ENCODE data around the gene ALPK3. TPM values are rescaled to one million over a fixed set of nuclear protein-coding genes. Genes with fewer than 3 reads are reported as not detected.
A peak's percentile ranks its signal among the peaks of the same experiment; 100 is the strongest.

The ALPK3 gene
- total and polyA plus RNA-seq, 9 of the 15 experiments (the other 6 are each of a cell fraction or from before 2014, with no cell fraction given): 0.04 to 1.0 (median 0.07) TPM; not detected in 2

DNA sequence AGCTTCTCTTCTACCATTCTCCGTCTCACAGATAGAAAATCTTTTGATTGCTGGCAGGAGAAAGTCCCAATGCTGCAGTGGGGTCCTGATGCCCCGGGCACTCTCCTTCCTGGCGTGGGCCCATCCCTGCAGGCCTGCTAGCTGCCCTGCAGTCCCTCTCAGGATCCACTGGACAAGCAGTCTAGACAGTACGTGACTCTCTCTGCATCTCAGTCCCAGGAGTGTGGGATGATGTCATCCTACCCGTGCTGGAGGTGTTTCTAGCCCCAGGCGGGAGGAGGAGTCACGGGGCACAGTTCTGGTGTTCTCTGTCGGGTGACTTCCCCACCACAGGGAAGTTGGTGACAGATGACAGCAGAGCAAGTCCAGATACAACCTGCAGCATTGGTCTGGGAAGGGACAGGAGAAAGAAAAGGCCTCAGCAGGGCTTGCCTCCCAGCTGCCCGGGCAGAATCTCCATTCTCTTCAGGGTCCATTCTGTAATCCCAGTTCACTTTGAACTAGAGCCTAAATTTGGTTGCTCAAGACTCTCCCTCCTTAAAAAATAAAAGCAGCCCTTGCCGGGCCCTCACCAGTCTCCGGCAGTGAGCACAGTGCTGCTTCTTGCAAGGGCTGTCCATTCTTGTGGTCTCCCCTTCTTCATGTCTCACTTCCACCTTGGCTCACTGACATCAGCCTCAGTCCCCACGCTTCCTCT lies 97.9 kb downstream of the ALPK3 start (continued):
- no peak for TF ChIP-seq ZNF316 (IDR thresholded peaks at IDR 0.05)
- TF ChIP-seq RHOXF2B (CRISPR knock-in tag; conservative IDR thresholded peaks at IDR 0.05): no peak
- no peak for TF ChIP-seq EZH2 (IDR thresholded peaks at IDR 0.05; ENCODE audit: borderline replicate concordance, low read depth, low read length)
- TF ChIP-seq, protein P1, sequence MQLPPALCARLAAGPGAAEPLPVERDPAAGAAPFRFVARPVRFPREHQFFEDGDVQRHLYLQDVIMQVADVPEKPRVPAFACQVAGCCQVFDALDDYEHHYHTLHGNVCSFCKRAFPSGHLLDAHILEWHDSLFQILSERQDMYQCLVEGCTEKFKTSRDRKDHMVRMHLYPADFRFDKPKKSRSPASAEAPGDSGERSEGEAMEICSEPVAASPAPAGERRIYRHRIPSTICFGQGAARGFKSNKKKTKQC (CRISPR knock-in tag; IDR thresholded peaks at IDR 0.05): no peak
- TF ChIP-seq ZNF24 (IDR thresholded peaks at IDR 0.05): no peak
- no peak for TF ChIP-seq ZBTB26 (CRISPR knock-in tag; IDR thresholded peaks at IDR 0.05)
- TF ChIP-seq SETDB1 (IDR thresholded peaks at IDR 0.05; ENCODE audit: low read length): no peak
- no peak for TF ChIP-seq THRA (IDR thresholded peaks at IDR 0.05)
- TF ChIP-seq ZNF57 (CRISPR knock-in tag; IDR thresholded peaks at IDR 0.05): no peak
- TF ChIP-seq, protein P2, sequence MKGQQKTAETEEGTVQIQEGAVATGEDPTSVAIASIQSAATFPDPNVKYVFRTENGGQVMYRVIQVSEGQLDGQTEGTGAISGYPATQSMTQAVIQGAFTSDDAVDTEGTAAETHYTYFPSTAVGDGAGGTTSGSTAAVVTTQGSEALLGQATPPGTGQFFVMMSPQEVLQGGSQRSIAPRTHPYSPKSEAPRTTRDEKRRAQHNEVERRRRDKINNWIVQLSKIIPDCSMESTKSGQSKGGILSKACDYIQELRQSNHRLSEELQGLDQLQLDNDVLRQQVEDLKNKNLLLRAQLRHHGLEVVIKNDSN (CRISPR knock-in tag; IDR thresholded peaks at IDR 0.05): peak; percentile 66
- TF ChIP-seq CBX8 (IDR thresholded peaks at IDR 0.05; ENCODE audit: borderline replicate concordance, extremely low read depth, low read depth, low read length, poor library complexity, severe bottlenecking): no peak
- TF ChIP-seq RCOR1 (IDR thresholded peaks at IDR 0.05; ENCODE audit: borderline replicate concordance in 1 of 2, low read depth in 2 of 2, low read length in 2 of 2): peak in 1 of 2 experiments; percentile 64; a peak in 1 of 4 replicates
- TF ChIP-seq, protein P3, sequence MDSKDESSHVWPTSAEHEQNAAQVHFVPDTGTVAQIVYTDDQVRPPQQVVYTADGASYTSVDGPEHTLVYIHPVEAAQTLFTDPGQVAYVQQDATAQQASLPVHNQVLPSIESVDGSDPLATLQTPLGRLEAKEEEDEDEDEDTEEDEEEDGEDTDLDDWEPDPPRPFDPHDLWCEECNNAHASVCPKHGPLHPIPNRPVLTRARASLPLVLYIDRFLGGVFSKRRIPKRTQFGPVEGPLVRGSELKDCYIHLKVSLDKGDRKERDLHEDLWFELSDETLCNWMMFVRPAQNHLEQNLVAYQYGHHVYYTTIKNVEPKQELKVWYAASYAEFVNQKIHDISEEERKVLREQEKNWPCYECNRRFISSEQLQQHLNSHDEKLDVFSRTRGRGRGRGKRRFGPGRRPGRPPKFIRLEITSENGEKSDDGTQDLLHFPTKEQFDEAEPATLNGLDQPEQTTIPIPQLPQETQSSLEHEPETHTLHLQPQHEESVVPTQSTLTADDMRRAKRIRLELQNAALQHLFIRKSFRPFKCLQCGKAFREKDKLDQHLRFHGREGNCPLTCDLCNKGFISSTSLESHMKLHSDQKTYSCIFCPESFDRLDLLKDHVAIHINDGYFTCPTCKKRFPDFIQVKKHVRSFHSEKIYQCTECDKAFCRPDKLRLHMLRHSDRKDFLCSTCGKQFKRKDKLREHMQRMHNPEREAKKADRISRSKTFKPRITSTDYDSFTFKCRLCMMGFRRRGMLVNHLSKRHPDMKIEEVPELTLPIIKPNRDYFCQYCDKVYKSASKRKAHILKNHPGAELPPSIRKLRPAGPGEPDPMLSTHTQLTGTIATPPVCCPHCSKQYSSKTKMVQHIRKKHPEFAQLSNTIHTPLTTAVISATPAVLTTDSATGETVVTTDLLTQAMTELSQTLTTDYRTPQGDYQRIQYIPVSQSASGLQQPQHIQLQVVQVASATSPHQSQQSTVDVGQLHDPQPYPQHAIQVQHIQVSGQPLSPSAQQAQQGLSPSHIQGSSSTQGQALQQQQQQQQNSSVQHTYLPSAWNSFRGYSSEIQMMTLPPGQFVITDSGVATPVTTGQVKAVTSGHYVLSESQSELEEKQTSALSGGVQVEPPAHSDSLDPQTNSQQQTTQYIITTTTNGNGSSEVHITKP (IDR thresholded peaks at IDR 0.05; ENCODE audit: partially characterized antibody): no peak
- TF ChIP-seq EP300 (IDR thresholded peaks at IDR 0.05; ENCODE audit: low read length): no peak
- TF ChIP-seq SRF (CRISPR knock-in tag; IDR thresholded peaks at IDR 0.05): no peak
- TF ChIP-seq ZSCAN32 (CRISPR knock-in tag; IDR thresholded peaks at IDR 0.05): no peak
- TF ChIP-seq NUFIP1 (IDR thresholded peaks at IDR 0.05; ENCODE audit: partially characterized antibody): no peak
- TF ChIP-seq ZSCAN29 (IDR thresholded peaks at IDR 0.05): no peak
- no peak for TF ChIP-seq HSF4 (CRISPR knock-in tag; IDR thresholded peaks at IDR 0.05; ENCODE audit: borderline replicate concordance)
- no peak for TF ChIP-seq ZNF583 (CRISPR knock-in tag; IDR thresholded peaks at IDR 0.05)
- TF ChIP-seq TCF15 (CRISPR knock-in tag; IDR thresholded peaks at IDR 0.05): no peak
- no peak for TF ChIP-seq MAFG (tag; conservative IDR thresholded peaks at IDR 0.05)

All from K562 (cell line).